Loucy (cell line): ENCODE measurements around the gene DTNB.

Experiments used
- CTCF ChIP-seq: fragments of 200-600 bp; sonication (generic); conservative IDR thresholded peaks from 2 replicates; pipeline ENCODE4 v1.5.1; 2014; ENCODE audit warnings: mild to moderate bottlenecking, antibody characterized with exemption, low read length
- EZH2phosphoT487 ChIP-seq: fragments of 200-600 bp; IDR thresholded peaks from 2 replicates; pipeline ENCODE4 v1.6.1; 2018; ENCODE audit warnings: antibody characterized with exemption, mild to moderate bottlenecking, moderate library complexity, borderline replicate concordance

GRCh38 chr2:25424426-25425028 lies 248.8 kb downstream of the DTNB start:
- TF ChIP-seq CTCF (no peak), EZH2phosphoT487 (no peak)
